Tibial artery (tissue), 4 donors: ENCODE results near the gene PRXL2C.
A peak's percentile ranks its signal among the peaks of the same experiment; 100 is the strongest.
"Not testable (repeated sequence)": the region's sequence is repeated elsewhere in the genome, so short reads cannot be mapped to it uniquely, and the experiment has no call there.

Source experiments
- DNase-seq, 2 donors: peaks; one replicate each; pipeline ENCODE4 v3.0.0-alpha.2; 2019
- H3K27ac ChIP-seq, 2 donors: fragments of 200-600 bp; sonication (generic) in 1 of 2; 1 replicate in 1 of 2; 2 replicates in 1 of 2; pipeline ENCODE4 v1.5.1; 2018 to 2019; ENCODE audit warnings: mild to moderate bottlenecking in 1 of 2
- H3K27me3 ChIP-seq, 2 donors: fragments of 200-600 bp; sonication (generic) in 1 of 2; one replicate each; pipeline versions ENCODE4 v1.5.1 to v1.6.0; 2016 to 2019
- H3K36me3 ChIP-seq, 3 donors: fragments of 200-600 bp; sonication (generic) in 2 of 3; one replicate each; pipeline ENCODE4 v1.5.1; 2016 to 2019; ENCODE audit warnings: mild to moderate bottlenecking in 2 of 3
- H3K4me1 ChIP-seq, 4 donors: fragments of 200-600 bp; sonication (generic) in 2 of 4; 1 replicate in 3 of 4; 2 replicates in 1 of 4; pipeline ENCODE4 v1.5.1; 2016 to 2019
- H3K4me3 ChIP-seq, 2 donors: fragments of 200-600 bp; sonication (generic) in 1 of 2; 1 replicate in 1 of 2; 2 replicates in 1 of 2; pipeline ENCODE4 v1.5.1; 2018 to 2019; ENCODE audit warnings: mild to moderate bottlenecking in 2 of 2
- H3K9me3 ChIP-seq, 3 donors: fragments of 200-600 bp; sonication (generic) in 1 of 3; one replicate each; pipeline ENCODE4 v1.5.1; 2016 to 2019
- intact Hi-C: fragments of 100-400 bp; cut with DNase I; formaldehyde crosslinking; loops from one replicate; pipeline ENCODE4 v1.15.0; 2023; ENCODE audit warnings: low total_unique reads
- TF ChIP-seq, protein P1 (sequence below), 2 experiments: fragments of 200-600 bp in 1 of 2; fragments of 450-650 bp in 1 of 2; IDR thresholded peaks; one replicate each; pipeline ENCODE4 v1.5.1; 2017 to 2019; ENCODE audit warnings: antibody characterized with exemption in 2 of 2, mild to moderate bottlenecking in 1 of 2, moderate library complexity in 1 of 2

PRXL2C gene

GRCh38 chr9:96619124-96619465, 36.0 kb downstream of the PRXL2C start:
- Histone ChIP-seq H3K4me1 (peaks cover 0 to 9% (median 2%) of the 10 kb centered on the region in 4 donors), H3K36me3 (no peaks in the 10 kb centered on the region), H3K4me3 (peak overlapping the region; percentile 71 to 87), H3K9me3 (no peaks in the 10 kb centered on the region), H3K27ac (peak overlapping the region; percentile 86 to 88), H3K27me3 (no peaks in the 10 kb centered on the region)
- DNase-seq: no peak
- TF ChIP-seq, protein P1, sequence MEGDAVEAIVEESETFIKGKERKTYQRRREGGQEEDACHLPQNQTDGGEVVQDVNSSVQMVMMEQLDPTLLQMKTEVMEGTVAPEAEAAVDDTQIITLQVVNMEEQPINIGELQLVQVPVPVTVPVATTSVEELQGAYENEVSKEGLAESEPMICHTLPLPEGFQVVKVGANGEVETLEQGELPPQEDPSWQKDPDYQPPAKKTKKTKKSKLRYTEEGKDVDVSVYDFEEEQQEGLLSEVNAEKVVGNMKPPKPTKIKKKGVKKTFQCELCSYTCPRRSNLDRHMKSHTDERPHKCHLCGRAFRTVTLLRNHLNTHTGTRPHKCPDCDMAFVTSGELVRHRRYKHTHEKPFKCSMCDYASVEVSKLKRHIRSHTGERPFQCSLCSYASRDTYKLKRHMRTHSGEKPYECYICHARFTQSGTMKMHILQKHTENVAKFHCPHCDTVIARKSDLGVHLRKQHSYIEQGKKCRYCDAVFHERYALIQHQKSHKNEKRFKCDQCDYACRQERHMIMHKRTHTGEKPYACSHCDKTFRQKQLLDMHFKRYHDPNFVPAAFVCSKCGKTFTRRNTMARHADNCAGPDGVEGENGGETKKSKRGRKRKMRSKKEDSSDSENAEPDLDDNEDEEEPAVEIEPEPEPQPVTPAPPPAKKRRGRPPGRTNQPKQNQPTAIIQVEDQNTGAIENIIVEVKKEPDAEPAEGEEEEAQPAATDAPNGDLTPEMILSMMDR (IDR thresholded peaks at IDR 0.05): no peak
- intact Hi-C loops: loop anchor here (5.0 to 10.0 kb wide), 2 partner anchors 47 to 164 kb away; partner anchors contain the start of gene HABP4

- peaks cover 0 to 9% (median 2%) of the 10 kb centered on the region in 4 donors for H3K4me1 ChIP-seq
- H3K27me3 ChIP-seq: no peaks in the 10 kb centered on the region
- intact Hi-C loops: loop anchor here (5.0 to 10.0 kb wide), 2 partner anchors 46 to 164 kb away; partner anchors contain the start of gene HABP4
- TF ChIP-seq, protein P1 (IDR thresholded peaks at IDR 0.05): no peak
- H3K27ac ChIP-seq: peak overlapping the region; percentile 86 to 88
- peak overlapping the region; percentile 71 to 87 for H3K4me3 ChIP-seq
- DNase-seq: peak; percentile 46 to 85
- H3K36me3 ChIP-seq: no peaks in the 10 kb centered on the region
- no peaks in the 10 kb centered on the region for H3K9me3 ChIP-seq
Measured at GRCh38 chr9:96618209-96619123, 36.7 kb downstream of the PRXL2C start.

GRCh38 chr9:96617439-96618185, 37.5 kb downstream of the PRXL2C start:
- intact Hi-C loops: loop anchor here (5.0 to 10.0 kb wide), 2 partner anchors 45 to 163 kb away; partner anchors contain the start of gene HABP4
- H3K9me3 ChIP-seq: no peaks in the 10 kb centered on the region
- no peaks in the 10 kb centered on the region for H3K27me3 ChIP-seq
- H3K4me1 ChIP-seq: peaks cover 0 to 18% (median 6%) of the 10 kb centered on the region in 4 donors
- TF ChIP-seq, protein P1 (IDR thresholded peaks at IDR 0.05): no peak
- H3K27ac ChIP-seq: peak overlapping the region; percentile 86 to 88
- H3K36me3 ChIP-seq: no peaks in the 10 kb centered on the region
- H3K4me3 ChIP-seq: peak overlapping the region in 1 of 2 donors; percentile 87
- peak in 1 of 2 donors; percentile 71 for DNase-seq

GRCh38 chr9:96616817-96617438, 38.2 kb downstream of the PRXL2C start:
- no peak for DNase-seq
- Histone ChIP-seq H3K9me3 (no peaks in the 10 kb centered on the region), H3K4me3 (no peak overlapping the region), H3K36me3 (no peaks in the 10 kb centered on the region), H3K27ac (no peak overlapping the region), H3K4me1 (peaks cover 0 to 25% (median 8%) of the 10 kb centered on the region in 4 donors), H3K27me3 (no peaks in the 10 kb centered on the region)
- intact Hi-C loops: loop anchor here (5.0 to 10.0 kb wide), 2 partner anchors 45 to 162 kb away; partner anchors contain the start of gene HABP4
- TF ChIP-seq, protein P1 (IDR thresholded peaks at IDR 0.05): no peak

DNA sequence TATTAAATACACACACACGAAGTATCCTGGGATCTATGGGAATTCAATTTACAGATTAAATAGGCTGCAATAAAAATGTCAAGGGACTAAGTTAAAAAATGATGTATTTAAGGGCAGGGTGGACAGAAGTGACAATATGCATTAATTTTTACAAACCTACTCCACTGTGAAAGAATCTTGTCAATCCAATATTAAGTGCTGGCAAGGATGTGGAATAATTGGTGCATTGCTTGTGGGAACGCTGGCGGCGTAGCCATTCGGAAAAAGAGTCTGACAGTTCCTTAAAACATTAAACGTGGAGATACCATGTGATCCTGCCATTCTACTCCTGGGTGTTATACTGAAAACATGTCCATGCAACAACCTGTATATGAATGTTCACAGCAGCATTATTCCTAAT, 39.7 kb downstream of the PRXL2C start:
- DNase-seq: no peak
- Histone ChIP-seq H3K4me1 (peaks cover 0 to 38% (median 10%) of the 10 kb centered on the region in 4 donors), H3K9me3 (no peaks in the 10 kb centered on the region), H3K4me3 (no peak overlapping the region), H3K36me3 (no peaks in the 10 kb centered on the region), H3K27me3 (no peaks in the 10 kb centered on the region), H3K27ac (no peak overlapping the region)
- TF ChIP-seq, protein P1 (IDR thresholded peaks at IDR 0.05): no peak
- intact Hi-C loops: loop anchor here (5.0 to 10.0 kb wide), 2 partner anchors 43 to 161 kb away; partner anchors contain the start of gene HABP4

DNA sequence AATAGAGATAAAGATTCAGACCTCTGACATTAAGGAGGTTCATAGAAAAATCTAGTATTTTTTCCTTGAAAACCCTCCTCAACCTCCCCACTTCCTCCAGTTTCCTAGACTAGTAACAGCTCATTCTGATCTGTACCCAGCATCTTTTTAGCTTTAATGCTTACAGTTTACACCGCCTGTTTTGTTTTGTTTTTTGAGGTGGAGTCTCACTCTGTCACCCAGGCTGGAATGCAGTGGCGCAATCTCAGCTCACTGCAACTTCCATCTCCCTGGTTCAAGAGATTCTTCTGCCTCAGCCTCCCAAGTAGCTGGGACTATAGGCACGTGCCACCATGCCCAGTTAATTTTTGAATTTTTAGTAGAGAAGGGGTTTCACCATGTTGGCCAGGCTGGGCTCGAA, 40.5 kb downstream of the PRXL2C start:
- Histone ChIP-seq H3K4me1 (peaks cover 0 to 36% (median 10%) of the 10 kb centered on the region in 4 donors), H3K27ac (peak overlapping the region; percentile 35 to 65)
- H3K27me3 ChIP-seq, H3K4me3 ChIP-seq, H3K9me3 ChIP-seq, DNase-seq, H3K36me3 ChIP-seq: not testable (repeated sequence)
- intact Hi-C loops: loop anchor here (5.0 to 10.0 kb wide), 2 partner anchors 42 to 160 kb away; partner anchors contain the start of gene HABP4
